Caki2 (cell line): ENCODE measurements around the gene NTSR2. TPM values are rescaled to one million over a fixed set of nuclear protein-coding genes. Genes with fewer than 3 reads are reported as not detected.

ENCODE experiments used
- DNase-seq: peaks from one replicate; pipeline ENCODE4 v3.0.0-alpha.2; 2015; ENCODE audit warnings: low read depth
- in situ Hi-C: cut with HindIII; loops from 2 replicates; pipeline ENCODE4 v1.10.0; 2016; ENCODE audit warnings: low sequenced_read_pairs, low pct_unique_long_range_greater_than_20kb, mixed read lengths
- total RNA-seq: library from RNA; depleted of rRNA; stranded (reverse); fragments of >200 nt; shearing (Covaris generic); gene quantifications from 2 replicates; pipeline ENCODE4 v1.2.3, GENCODE V29; 2014; ENCODE audit warnings: low replicate concordance

Gene NTSR2
- total RNA-seq, 1 experiment from 2014 or later: not detected

GRCh38 chr2:11683476-11683875 is 13.5 kb upstream of the NTSR2 start:
- in situ Hi-C loops: loop anchor here (25.0 kb wide), 1 partner anchor 104 kb away; no protein-coding TSS in a partner anchor
- no peak for DNase-seq

GRCh38 chr2:11682590-11682915 is 12.6 kb upstream of the NTSR2 start:
- no peak for DNase-seq
- in situ Hi-C loops: loop anchor here (25.0 kb wide), 1 partner anchor 105 kb away; no protein-coding TSS in a partner anchor

GRCh38 chr2:11681722-11682589 is 12.0 kb upstream of the NTSR2 start:
- in situ Hi-C loops: loop anchor here (25.0 kb wide), 1 partner anchor 105 kb away; no protein-coding TSS in a partner anchor
- no peak for DNase-seq

- in situ Hi-C loops: loop anchor here (25.0 kb wide), 1 partner anchor 106 kb away; no protein-coding TSS in a partner anchor
- no peak for DNase-seq
These were observed 11.1 kb upstream of the NTSR2 start for GRCh38 chr2:11680901-11681721.

GRCh38 chr2:11680182-11680900 is 10.3 kb upstream of the NTSR2 start:
- DNase-seq: no peak
- in situ Hi-C loops: loop anchor here (25.0 kb wide), 1 partner anchor 107 kb away; no protein-coding TSS in a partner anchor

- no peak for DNase-seq
- in situ Hi-C loops: loop anchor here (25.0 kb wide), 1 partner anchor 108 kb away; no protein-coding TSS in a partner anchor
These were observed 9.6 kb upstream of the NTSR2 start for GRCh38 chr2:11679486-11680181.

GRCh38 chr2:11679016-11679415 is 9.0 kb upstream of the NTSR2 start:
- in situ Hi-C loops: loop anchor here (25.0 kb wide), 1 partner anchor 108 kb away; no protein-coding TSS in a partner anchor

GRCh38 chr2:11678306-11678960 is 8.4 kb upstream of the NTSR2 start:
- in situ Hi-C loops: loop anchor here (25.0 kb wide), 1 partner anchor 109 kb away; no protein-coding TSS in a partner anchor
- DNase-seq: no peak

More at GRCh38 chr2:11679016-11679415, 9.0 kb upstream of the NTSR2 start:
- DNase-seq: no peak

GRCh38 chr2:11677136-11678055 is 7.4 kb upstream of the NTSR2 start:
- DNase-seq: no peak
- in situ Hi-C loops: loop anchor here (25.0 kb wide), 1 partner anchor 110 kb away; no protein-coding TSS in a partner anchor

- in situ Hi-C loops: loop anchor here (25.0 kb wide), 1 partner anchor 111 kb away; no protein-coding TSS in a partner anchor
- no peak for DNase-seq
These were observed 6.6 kb upstream of the NTSR2 start for GRCh38 chr2:11676640-11677039.

- in situ Hi-C loops: loop anchor here (25.0 kb wide), 1 partner anchor 112 kb away; no protein-coding TSS in a partner anchor
- no peak for DNase-seq
These were observed 5.6 kb upstream of the NTSR2 start for GRCh38 chr2:11675423-11676112.

GRCh38 chr2:11674983-11675382 is 5.0 kb upstream of the NTSR2 start:
- in situ Hi-C loops: loop anchor here (25.0 kb wide), 1 partner anchor 112 kb away; no protein-coding TSS in a partner anchor

GRCh38 chr2:11672407-11672806 is 2.4 kb upstream of the NTSR2 start:
- DNase-seq: no peak
- in situ Hi-C loops: no loop called here

More at GRCh38 chr2:11674983-11675382, 5.0 kb upstream of the NTSR2 start:
- DNase-seq: no peak

- no peak for DNase-seq
- in situ Hi-C loops: no loop called here
These were observed 1.9 kb downstream of the NTSR2 start for GRCh38 chr2:11667866-11668637.

GRCh38 chr2:11667194-11667593 is 2.8 kb downstream of the NTSR2 start:
- in situ Hi-C loops: no loop called here
- no peak for DNase-seq
